ENCODE data around the gene RANBP3L. TPM values are rescaled to one million over a fixed set of nuclear protein-coding genes. Genes with fewer than 3 reads are reported as not detected.

The RANBP3L gene
- total RNA-seq, 1 experiment from 2014 or later, result not detected

DNA sequence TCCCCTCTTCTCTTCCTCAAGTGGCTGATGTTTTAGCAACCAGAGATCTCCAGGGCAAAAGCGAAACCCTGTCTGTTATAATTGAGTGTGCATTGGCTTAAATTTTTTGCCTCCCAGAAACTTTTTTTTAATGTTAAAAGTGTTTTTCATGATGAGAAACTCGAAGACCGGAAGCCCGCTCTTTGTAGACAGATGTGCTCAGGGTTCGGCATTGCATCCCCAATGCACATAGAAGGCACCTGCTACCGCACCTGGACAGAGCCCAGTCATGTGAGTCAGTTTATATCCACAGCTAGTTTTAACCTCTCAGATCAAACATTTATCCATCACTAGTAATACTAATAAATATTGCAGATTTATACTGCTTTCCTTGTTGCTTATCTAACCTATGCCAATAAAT is 40.5 kb downstream of the RANBP3L start:
- H3K4ac ChIP-seq (ENCODE audit: low read depth, low read length), result no peak overlapping the region
- no peak overlapping the region for H2AFZ ChIP-seq (ENCODE audit: low read length)
- H3K9me3 ChIP-seq (ENCODE audit: control insufficient read depth, low read depth, low read length), result no peaks in the 10 kb centered on the region
- no peak overlapping the region for H2BK20ac ChIP-seq (ENCODE audit: low read depth, low read length, poor library complexity, severe bottlenecking)
- no peak overlapping the region for H4K91ac ChIP-seq (ENCODE audit: insufficient read length, low read depth, low read length)
- no peak overlapping the region for H3K23ac ChIP-seq (ENCODE audit: insufficient read length, low read depth, low read length)
- no peak overlapping the region for H2BK5ac ChIP-seq (ENCODE audit: insufficient read length, low read length)
- no peaks in the 10 kb centered on the region for H3K23me2 ChIP-seq (ENCODE audit: insufficient read length, low read depth, low read length, poor library complexity, severe bottlenecking)
- H4K20me1 ChIP-seq (ENCODE audit: control insufficient read depth, insufficient read depth, insufficient read length), result no peaks in the 10 kb centered on the region
- no peak overlapping the region for H3K14ac ChIP-seq (ENCODE audit: insufficient read depth, low read length)
- no peak overlapping the region for H2AK5ac ChIP-seq (ENCODE audit: insufficient read length, low read length)
- Mint-ChIP-seq H3K4me1 (no peaks in the 10 kb centered on the region), H3K9me3 (no peaks in the 10 kb centered on the region; a peak in 2 of 5 replicates), H3K27me3 (ENCODE audit: low read depth) (peaks cover 5% of the 10 kb centered on the region; the same call in 1 of the 2 replicates), H3K4me3 (no peak overlapping the region), H3K36me3 (ENCODE audit: insufficient read depth in 1 of 3, low read depth in 3 of 3) (no peaks in the 10 kb centered on the region), H3K27ac (no peak overlapping the region)
- no peak for DNase-seq
- H2BK120ac ChIP-seq (ENCODE audit: low read depth, low read length, poor library complexity, severe bottlenecking), result no peak overlapping the region
- no peak overlapping the region for H2BK12ac ChIP-seq (ENCODE audit: insufficient read length, low read depth, low read length)
- H3T11ph ChIP-seq (ENCODE audit: low read length), result no peak overlapping the region
- no peaks in the 10 kb centered on the region for H3K79me1 ChIP-seq (ENCODE audit: insufficient read depth, low read depth, low read length, poor library complexity, severe bottlenecking)
- no peak overlapping the region for H4K5ac ChIP-seq (ENCODE audit: insufficient read length, low read depth, low read length)
- WGBS (ENCODE audit: extremely low coverage, insufficient read length, low lambda C conversion rate), result no CpG with 5 or more reads among the region's 6 CpGs
- no peak overlapping the region for H2BK15ac ChIP-seq (ENCODE audit: low read depth, low read length)
- H3K27ac ChIP-seq (ENCODE audit: insufficient read length, low read depth, low read length), result no peak overlapping the region
- no peak overlapping the region for H3K56ac ChIP-seq (ENCODE audit: insufficient read length, low read depth, low read length)
- no peak overlapping the region for H3K9ac ChIP-seq (ENCODE audit: extremely low read depth, insufficient read length, low read length)
- TF ChIP-seq, protein P1, sequence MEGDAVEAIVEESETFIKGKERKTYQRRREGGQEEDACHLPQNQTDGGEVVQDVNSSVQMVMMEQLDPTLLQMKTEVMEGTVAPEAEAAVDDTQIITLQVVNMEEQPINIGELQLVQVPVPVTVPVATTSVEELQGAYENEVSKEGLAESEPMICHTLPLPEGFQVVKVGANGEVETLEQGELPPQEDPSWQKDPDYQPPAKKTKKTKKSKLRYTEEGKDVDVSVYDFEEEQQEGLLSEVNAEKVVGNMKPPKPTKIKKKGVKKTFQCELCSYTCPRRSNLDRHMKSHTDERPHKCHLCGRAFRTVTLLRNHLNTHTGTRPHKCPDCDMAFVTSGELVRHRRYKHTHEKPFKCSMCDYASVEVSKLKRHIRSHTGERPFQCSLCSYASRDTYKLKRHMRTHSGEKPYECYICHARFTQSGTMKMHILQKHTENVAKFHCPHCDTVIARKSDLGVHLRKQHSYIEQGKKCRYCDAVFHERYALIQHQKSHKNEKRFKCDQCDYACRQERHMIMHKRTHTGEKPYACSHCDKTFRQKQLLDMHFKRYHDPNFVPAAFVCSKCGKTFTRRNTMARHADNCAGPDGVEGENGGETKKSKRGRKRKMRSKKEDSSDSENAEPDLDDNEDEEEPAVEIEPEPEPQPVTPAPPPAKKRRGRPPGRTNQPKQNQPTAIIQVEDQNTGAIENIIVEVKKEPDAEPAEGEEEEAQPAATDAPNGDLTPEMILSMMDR (conservative IDR thresholded peaks at IDR 0.05), result no peak
- no peak overlapping the region for H3K4me2 ChIP-seq (ENCODE audit: insufficient read depth, insufficient read length, low read length)
- no peaks in the 10 kb centered on the region for H3K4me1 ChIP-seq (ENCODE audit: insufficient read depth, low read length)
- H4K8ac ChIP-seq (replicated peaks; ENCODE audit: insufficient read length, low read depth, low read length), result no peak overlapping the region
- H3K79me2 ChIP-seq (ENCODE audit: insufficient read depth, low read length), result no peaks in the 10 kb centered on the region
- no peak overlapping the region for H3K18ac ChIP-seq (ENCODE audit: insufficient read length, low read depth, low read length)
- H3K27me3 ChIP-seq (ENCODE audit: insufficient read depth, low read length), result no peaks in the 10 kb centered on the region
